Measurements from ENCODE around the gene INAVA.
"Not testable (repeated sequence)": the region's sequence is repeated elsewhere in the genome, so short reads cannot be mapped to it uniquely, and the experiment has no call there.

The INAVA gene

DNA sequence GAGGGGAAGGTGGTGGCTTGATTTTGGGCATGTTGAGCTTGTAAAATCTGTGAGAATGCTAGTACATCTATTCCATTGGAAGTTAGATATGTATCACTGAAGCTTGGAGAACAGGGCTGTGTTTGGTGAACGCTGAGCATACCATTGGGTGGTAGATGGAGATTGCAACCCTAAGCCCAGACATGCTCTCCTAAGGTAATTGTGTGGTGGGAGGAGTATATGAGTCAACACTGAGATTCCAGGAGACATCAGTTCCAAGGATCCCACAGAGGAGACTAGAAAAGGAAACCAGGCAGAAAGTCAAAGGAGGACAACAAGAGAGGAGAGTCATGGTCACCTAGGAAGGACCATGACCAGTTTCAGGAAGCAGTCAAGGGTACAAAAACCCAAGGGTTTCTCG, 68.4 kb downstream of the INAVA start:
- no peak for DNase-seq (ENCODE audit: low read depth in 2 of 2)

GRCh38 chr1:200963888-200964287, 69.2 kb downstream of the INAVA start:
- DNase-seq (ENCODE audit: low read depth in 2 of 2), result not testable (repeated sequence)
